Liver (tissue), 9 donors: ENCODE results near the gene GIMAP5. TPM values are rescaled to one million over a fixed set of nuclear protein-coding genes. Genes with fewer than 3 reads are reported as not detected.
A peak's percentile ranks its signal among the peaks of the same experiment; 100 is the strongest.

ENCODE experiments used
- DNase-seq: peaks from one replicate; pipeline ENCODE4 v3.0.0-alpha.2; 2017; ENCODE audit warnings: low spot score
- H3K27ac ChIP-seq, 2 donors: one replicate each; pipeline ENCODE4 v1.7.0; 2013; ENCODE audit warnings: inconsistent platforms in 2 of 2, low read length in 2 of 2, control low read depth in 1 of 2, low read depth in 1 of 2, mild to moderate bottlenecking in 1 of 2
- H3K27me3 ChIP-seq, 4 donors: one replicate each; pipeline versions ENCODE4 v1.6.1 to v1.7.0; 2013; ENCODE audit warnings: low read length in 3 of 4, inconsistent platforms in 1 of 4, mild to moderate bottlenecking in 1 of 4, moderate library complexity in 1 of 4; ENCODE audit not compliant: control insufficient read depth in 4 of 4, insufficient read depth in 4 of 4
- H3K36me3 ChIP-seq, 4 donors: one replicate each; pipeline versions ENCODE4 v1.6.1 to v1.7.0; 2013; ENCODE audit warnings: low read length in 3 of 4, mild to moderate bottlenecking in 3 of 4, low read depth in 1 of 4, moderate library complexity in 1 of 4; ENCODE audit not compliant: control insufficient read depth in 4 of 4, insufficient read depth in 3 of 4
- H3K4me1 ChIP-seq, 4 donors: one replicate each; pipeline versions ENCODE4 v1.6.1 to v1.7.0; 2013; ENCODE audit warnings: low read length in 3 of 4, mild to moderate bottlenecking in 3 of 4, moderate library complexity in 1 of 4; ENCODE audit not compliant: control insufficient read depth in 4 of 4, insufficient read depth in 4 of 4
- H3K4me3 ChIP-seq, 3 donors: one replicate each; pipeline versions ENCODE4 v1.6.1 to v1.7.0; 2013; ENCODE audit warnings: low read length in 3 of 3, control low read depth in 1 of 3, low read depth in 1 of 3, mild to moderate bottlenecking in 1 of 3
- H3K9ac ChIP-seq, 2 donors: one replicate each; pipeline ENCODE4 v1.7.0; 2013; ENCODE audit warnings: low read length in 2 of 2, mild to moderate bottlenecking in 2 of 2, moderate library complexity in 2 of 2, control low read depth in 1 of 2, low read depth in 1 of 2
- H3K9me3 ChIP-seq, 4 donors: one replicate each; pipeline versions ENCODE4 v1.6.1 to v1.7.0; 2013; ENCODE audit warnings: low read length in 3 of 4; ENCODE audit not compliant: control insufficient read depth in 4 of 4
- EGR1 ChIP-seq, 2 donors: IDR thresholded peaks; 2 replicates each; pipeline ENCODE4 v1.6.1; 2016 to 2018; ENCODE audit warnings: antibody characterized with exemption in 2 of 2, low read depth in 2 of 2
- FOXA1 ChIP-seq: IDR thresholded peaks from 2 replicates; pipeline ENCODE4 v1.6.1; 2016; ENCODE audit warnings: antibody characterized with exemption
- FOXA2 ChIP-seq: IDR thresholded peaks from 2 replicates; pipeline ENCODE4 v1.6.1; 2016; ENCODE audit warnings: antibody characterized with exemption
- GABPA ChIP-seq, 2 donors: IDR thresholded peaks in 1 of 2; conservative IDR thresholded peaks in 1 of 2; 2 replicates each; pipeline ENCODE4 v1.6.1; 2016; ENCODE audit warnings: antibody characterized with exemption in 2 of 2, mild to moderate bottlenecking in 1 of 2, moderate library complexity in 1 of 2
- HNF4A ChIP-seq, 2 donors: conservative IDR thresholded peaks; 2 replicates each; pipeline ENCODE4 v1.6.1; 2016; ENCODE audit warnings: antibody characterized with exemption in 2 of 2, mild to moderate bottlenecking in 2 of 2
- HNF4G ChIP-seq: IDR thresholded peaks from 2 replicates; pipeline ENCODE4 v1.6.1; 2016; ENCODE audit warnings: antibody characterized with exemption
- JUND ChIP-seq, 2 donors: IDR thresholded peaks; 2 replicates each; pipeline ENCODE4 v1.6.1; 2016; ENCODE audit warnings: antibody characterized with exemption in 2 of 2
- NR2F2 ChIP-seq: IDR thresholded peaks from 2 replicates; pipeline ENCODE4 v1.6.1; 2016; ENCODE audit warnings: antibody characterized with exemption
- RAD21 ChIP-seq, 2 donors: IDR thresholded peaks; 2 replicates each; pipeline ENCODE4 v1.6.1; 2016; ENCODE audit warnings: antibody characterized with exemption in 2 of 2, mild to moderate bottlenecking in 2 of 2
- RXRA ChIP-seq, 2 donors: IDR thresholded peaks; 2 replicates each; pipeline ENCODE4 v1.6.1; 2017 to 2018; ENCODE audit warnings: antibody characterized with exemption in 2 of 2, mild to moderate bottlenecking in 1 of 2
- SP1 ChIP-seq: IDR thresholded peaks from 2 replicates; pipeline ENCODE4 v1.6.1; 2018; ENCODE audit warnings: antibody characterized with exemption, mild to moderate bottlenecking
- TAF1 ChIP-seq: conservative IDR thresholded peaks from 2 replicates; pipeline ENCODE4 v1.6.1; 2016; ENCODE audit warnings: antibody characterized with exemption, mild to moderate bottlenecking
- YY1 ChIP-seq: IDR thresholded peaks from 2 replicates; pipeline ENCODE4 v1.6.1; 2016; ENCODE audit warnings: antibody characterized with exemption, mild to moderate bottlenecking
- WGBS: extraction: QIAGEN DNeasy Blood & Tissue Kit; methylation state at CpG from one replicate; pipeline ENCODE4 v1.1.7; 2013; 5-methylcytosine and 5-hydroxymethylcytosine counted together
- polyA plus RNA-seq, 2 donors: library from polyadenylated mRNA; stranded (reverse) in 1 of 2; unstranded in 1 of 2; fragments of 200-250 nt in 1 of 2; fragments of >200 nt in 1 of 2; fragmentation: Nextera tagmentation in 1 of 2; extraction: Ambion mirVana in 1 of 2; gene quantifications; one replicate each; pipeline versions ENCODE4 v1.2.1 to v1.2.3, GENCODE V29; 2013 to 2015
- total RNA-seq, 2 donors: library from RNA; depleted of rRNA; stranded (reverse); fragments of >200 nt; gene quantifications; one replicate each; pipeline ENCODE4 v1.2.3, GENCODE V29; 2014
- TF ChIP-seq, protein P1 (sequence below): IDR thresholded peaks from 2 replicates; pipeline ENCODE4 v1.6.1; 2016; ENCODE audit warnings: antibody characterized with exemption
- TF ChIP-seq, protein P2 (sequence below): IDR thresholded peaks from 2 replicates; pipeline ENCODE4 v1.6.1; 2016; ENCODE audit warnings: antibody characterized with exemption
- TF ChIP-seq, protein P3 (sequence below): fragments of 150-350 bp; IDR thresholded peaks from 2 replicates; pipeline ENCODE4 v1.5.1; 2017; ENCODE audit warnings: improper control_type of control experiment, low read depth, low read length; ENCODE audit not compliant: missing input control
- TF ChIP-seq, protein P4 (sequence below): IDR thresholded peaks from 2 replicates; pipeline ENCODE4 v1.6.1; 2016; ENCODE audit warnings: antibody characterized with exemption, mild to moderate bottlenecking
- TF ChIP-seq, protein P5 (sequence below): IDR thresholded peaks from 2 replicates; pipeline ENCODE4 v1.6.1; 2016; ENCODE audit warnings: antibody characterized with exemption
- donor health status: healthy.
- donor health status: healthy.
- donor health status: healthy.
- donor health status: healthy.
- donor health status: healthy.

Gene GIMAP5
- total and polyA plus RNA-seq, 4 donors, result 9.7 to 20.6 (median 12.1) TPM

DNA sequence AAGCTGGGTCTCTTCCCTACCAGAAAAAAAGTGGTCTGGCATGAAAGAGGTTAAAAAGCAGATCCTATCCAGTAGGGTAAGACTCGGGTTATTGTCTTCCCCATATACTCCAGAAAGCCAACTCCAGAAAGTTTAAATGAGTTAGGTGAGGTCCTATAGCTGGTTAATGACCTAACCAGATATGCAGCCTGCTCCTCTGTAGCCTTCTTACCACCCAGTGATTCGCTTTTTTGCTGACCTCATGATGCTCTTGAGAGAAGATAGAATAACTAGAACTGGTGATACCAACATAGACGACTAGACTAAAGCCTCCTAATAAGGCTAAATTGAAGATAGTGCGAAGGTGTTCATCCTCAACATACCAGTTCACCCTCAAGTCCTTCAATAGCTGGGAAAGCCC lies 21.5 kb upstream of the GIMAP5 start:
- no peak overlapping the region for H3K4me3 ChIP-seq
- H3K36me3 ChIP-seq, result no peaks in the 10 kb centered on the region
- no peaks in the 10 kb centered on the region for H3K27me3 ChIP-seq
- H3K9ac ChIP-seq, result peak overlapping the region in 1 of 2 donors; percentile 3
- H3K4me1 ChIP-seq, result no peaks in the 10 kb centered on the region
- TF ChIP-seq GABPA (IDR thresholded peaks at IDR 0.05 in 1 of 2, conservative IDR thresholded peaks at IDR 0.05 in 1 of 2) (no peak), FOXA2 (no peak), TAF1 (no peak), YY1 (no peak), JUND (IDR thresholded peaks at IDR 0.05) (no peak), RXRA (IDR thresholded peaks at IDR 0.05) (no peak), HNF4A (conservative IDR thresholded peaks at IDR 0.05) (no peak), RAD21 (IDR thresholded peaks at IDR 0.05) (no peak), NR2F2 (no peak), FOXA1 (no peak), HNF4G (no peak)
- TF ChIP-seq, protein P1, sequence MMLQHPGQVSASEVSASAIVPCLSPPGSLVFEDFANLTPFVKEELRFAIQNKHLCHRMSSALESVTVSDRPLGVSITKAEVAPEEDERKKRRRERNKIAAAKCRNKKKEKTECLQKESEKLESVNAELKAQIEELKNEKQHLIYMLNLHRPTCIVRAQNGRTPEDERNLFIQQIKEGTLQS, result no peak
- TF ChIP-seq, protein P2, sequence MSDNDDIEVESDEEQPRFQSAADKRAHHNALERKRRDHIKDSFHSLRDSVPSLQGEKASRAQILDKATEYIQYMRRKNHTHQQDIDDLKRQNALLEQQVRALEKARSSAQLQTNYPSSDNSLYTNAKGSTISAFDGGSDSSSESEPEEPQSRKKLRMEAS, result no peak
- peaks cover 0 to 5% (median 0%) of the 10 kb centered on the region in 4 donors for H3K9me3 ChIP-seq
- 56% methylated on average over 4 of the region's 4 CpGs for WGBS
- peak overlapping the region; percentile 42 to 60 for H3K27ac ChIP-seq
- DNase-seq, result no peak

DNA sequence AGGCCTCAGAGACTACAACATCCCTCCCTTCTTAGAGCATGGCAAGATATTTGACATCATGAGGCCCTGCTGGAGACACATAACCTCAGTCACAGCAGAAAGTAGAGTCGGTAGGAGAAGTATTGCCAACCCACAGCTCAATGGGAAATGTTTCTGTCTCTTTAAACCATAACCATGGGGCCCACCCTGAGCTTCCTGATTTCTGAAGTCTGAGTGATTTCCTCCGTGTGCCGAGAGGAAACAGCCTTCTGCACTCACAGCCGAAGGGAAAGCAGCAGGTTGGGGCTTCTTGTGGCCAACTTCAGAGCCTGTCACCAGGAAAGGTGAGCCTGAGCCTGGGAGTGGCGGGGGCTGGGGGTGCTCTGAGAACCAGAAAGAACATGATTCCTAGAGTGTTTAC lies 20.9 kb upstream of the GIMAP5 start, which contains the start of gene GIMAP1:
Gene GIMAP1, plus strand, starts transcription at position 246 of the 400 bp plus-strand sequence. CDS start 2,435 bp downstream, outside the sequence.
- DNase-seq, result no peak
- peak within 1 kb of the TSS; percentile 42 to 60 for H3K27ac ChIP-seq
- TF ChIP-seq YY1, result peak; percentile 27
- TF ChIP-seq, protein P3, sequence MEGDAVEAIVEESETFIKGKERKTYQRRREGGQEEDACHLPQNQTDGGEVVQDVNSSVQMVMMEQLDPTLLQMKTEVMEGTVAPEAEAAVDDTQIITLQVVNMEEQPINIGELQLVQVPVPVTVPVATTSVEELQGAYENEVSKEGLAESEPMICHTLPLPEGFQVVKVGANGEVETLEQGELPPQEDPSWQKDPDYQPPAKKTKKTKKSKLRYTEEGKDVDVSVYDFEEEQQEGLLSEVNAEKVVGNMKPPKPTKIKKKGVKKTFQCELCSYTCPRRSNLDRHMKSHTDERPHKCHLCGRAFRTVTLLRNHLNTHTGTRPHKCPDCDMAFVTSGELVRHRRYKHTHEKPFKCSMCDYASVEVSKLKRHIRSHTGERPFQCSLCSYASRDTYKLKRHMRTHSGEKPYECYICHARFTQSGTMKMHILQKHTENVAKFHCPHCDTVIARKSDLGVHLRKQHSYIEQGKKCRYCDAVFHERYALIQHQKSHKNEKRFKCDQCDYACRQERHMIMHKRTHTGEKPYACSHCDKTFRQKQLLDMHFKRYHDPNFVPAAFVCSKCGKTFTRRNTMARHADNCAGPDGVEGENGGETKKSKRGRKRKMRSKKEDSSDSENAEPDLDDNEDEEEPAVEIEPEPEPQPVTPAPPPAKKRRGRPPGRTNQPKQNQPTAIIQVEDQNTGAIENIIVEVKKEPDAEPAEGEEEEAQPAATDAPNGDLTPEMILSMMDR, result no peak
- TF ChIP-seq RAD21 (IDR thresholded peaks at IDR 0.05), result peak in 1 of 2 donors; percentile 32
- peak; percentile 32 for TF ChIP-seq TAF1
- TF ChIP-seq, protein P4, sequence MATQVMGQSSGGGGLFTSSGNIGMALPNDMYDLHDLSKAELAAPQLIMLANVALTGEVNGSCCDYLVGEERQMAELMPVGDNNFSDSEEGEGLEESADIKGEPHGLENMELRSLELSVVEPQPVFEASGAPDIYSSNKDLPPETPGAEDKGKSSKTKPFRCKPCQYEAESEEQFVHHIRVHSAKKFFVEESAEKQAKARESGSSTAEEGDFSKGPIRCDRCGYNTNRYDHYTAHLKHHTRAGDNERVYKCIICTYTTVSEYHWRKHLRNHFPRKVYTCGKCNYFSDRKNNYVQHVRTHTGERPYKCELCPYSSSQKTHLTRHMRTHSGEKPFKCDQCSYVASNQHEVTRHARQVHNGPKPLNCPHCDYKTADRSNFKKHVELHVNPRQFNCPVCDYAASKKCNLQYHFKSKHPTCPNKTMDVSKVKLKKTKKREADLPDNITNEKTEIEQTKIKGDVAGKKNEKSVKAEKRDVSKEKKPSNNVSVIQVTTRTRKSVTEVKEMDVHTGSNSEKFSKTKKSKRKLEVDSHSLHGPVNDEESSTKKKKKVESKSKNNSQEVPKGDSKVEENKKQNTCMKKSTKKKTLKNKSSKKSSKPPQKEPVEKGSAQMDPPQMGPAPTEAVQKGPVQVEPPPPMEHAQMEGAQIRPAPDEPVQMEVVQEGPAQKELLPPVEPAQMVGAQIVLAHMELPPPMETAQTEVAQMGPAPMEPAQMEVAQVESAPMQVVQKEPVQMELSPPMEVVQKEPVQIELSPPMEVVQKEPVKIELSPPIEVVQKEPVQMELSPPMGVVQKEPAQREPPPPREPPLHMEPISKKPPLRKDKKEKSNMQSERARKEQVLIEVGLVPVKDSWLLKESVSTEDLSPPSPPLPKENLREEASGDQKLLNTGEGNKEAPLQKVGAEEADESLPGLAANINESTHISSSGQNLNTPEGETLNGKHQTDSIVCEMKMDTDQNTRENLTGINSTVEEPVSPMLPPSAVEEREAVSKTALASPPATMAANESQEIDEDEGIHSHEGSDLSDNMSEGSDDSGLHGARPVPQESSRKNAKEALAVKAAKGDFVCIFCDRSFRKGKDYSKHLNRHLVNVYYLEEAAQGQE, result no peak
- TF ChIP-seq, protein P1, result no peak
- TF ChIP-seq RXRA (IDR thresholded peaks at IDR 0.05), result no peak
- TF ChIP-seq EGR1 (IDR thresholded peaks at IDR 0.05; ENCODE audit: low read depth in 2 of 2), result no peak
- TF ChIP-seq HNF4G, result no peak
- no peak for TF ChIP-seq GABPA (IDR thresholded peaks at IDR 0.05 in 1 of 2, conservative IDR thresholded peaks at IDR 0.05 in 1 of 2)
- TF ChIP-seq SP1, result no peak
- no peak for TF ChIP-seq FOXA2
- TF ChIP-seq NR2F2, result no peak
- TF ChIP-seq, protein P2, result peak; percentile 67
- no peak for TF ChIP-seq HNF4A (conservative IDR thresholded peaks at IDR 0.05)
- no peak for TF ChIP-seq FOXA1
- TF ChIP-seq, protein P5, sequence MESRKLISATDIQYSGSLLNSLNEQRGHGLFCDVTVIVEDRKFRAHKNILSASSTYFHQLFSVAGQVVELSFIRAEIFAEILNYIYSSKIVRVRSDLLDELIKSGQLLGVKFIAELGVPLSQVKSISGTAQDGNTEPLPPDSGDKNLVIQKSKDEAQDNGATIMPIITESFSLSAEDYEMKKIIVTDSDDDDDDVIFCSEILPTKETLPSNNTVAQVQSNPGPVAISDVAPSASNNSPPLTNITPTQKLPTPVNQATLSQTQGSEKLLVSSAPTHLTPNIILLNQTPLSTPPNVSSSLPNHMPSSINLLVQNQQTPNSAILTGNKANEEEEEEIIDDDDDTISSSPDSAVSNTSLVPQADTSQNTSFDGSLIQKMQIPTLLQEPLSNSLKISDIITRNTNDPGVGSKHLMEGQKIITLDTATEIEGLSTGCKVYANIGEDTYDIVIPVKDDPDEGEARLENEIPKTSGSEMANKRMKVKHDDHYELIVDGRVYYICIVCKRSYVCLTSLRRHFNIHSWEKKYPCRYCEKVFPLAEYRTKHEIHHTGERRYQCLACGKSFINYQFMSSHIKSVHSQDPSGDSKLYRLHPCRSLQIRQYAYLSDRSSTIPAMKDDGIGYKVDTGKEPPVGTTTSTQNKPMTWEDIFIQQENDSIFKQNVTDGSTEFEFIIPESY, result no peak
- H3K36me3 ChIP-seq, result no peaks in the 10 kb centered on the region
- H3K9ac ChIP-seq, result peak within 1 kb of the TSS in 1 of 2 donors; percentile 87
- 64% methylated on average over 5 of the region's 5 CpGs for WGBS
- H3K27me3 ChIP-seq, result no peaks in the 10 kb centered on the region
- H3K4me3 ChIP-seq, result peak within 1 kb of the TSS; percentile 7 to 59 (median 34)
- no peaks in the 10 kb centered on the region for H3K4me1 ChIP-seq
- H3K9me3 ChIP-seq, result peaks cover 0 to 5% (median 0%) of the 10 kb centered on the region in 4 donors
